Vagina (tissue), 2 donors: ENCODE measurements around the gene CSPG4. TPM values are rescaled to one million over a fixed set of nuclear protein-coding genes. Genes with fewer than 3 reads are reported as not detected.
"Not testable (repeated sequence)": the region's sequence is repeated elsewhere in the genome, so short reads cannot be mapped to it uniquely, and the experiment has no call there.

Source experiments
- DNase-seq, 2 donors: peaks; one replicate each; pipeline ENCODE4 v3.0.0-alpha.2; 2017; ENCODE audit errors: extremely low spot score in 2 of 2
- H3K27ac ChIP-seq: fragments of 200-600 bp; sonication (generic); one replicate; pipeline ENCODE4 v1.5.1; 2019
- H3K27me3 ChIP-seq: fragments of 200-600 bp; sonication (generic); one replicate; pipeline ENCODE4 v1.5.1; 2019
- H3K36me3 ChIP-seq, 2 donors: fragments of 200-600 bp; sonication (generic); one replicate each; pipeline ENCODE4 v1.5.1; 2017 to 2019
- H3K4me1 ChIP-seq: fragments of 200-600 bp; sonication (generic); one replicate; pipeline ENCODE4 v1.5.1; 2019
- H3K4me3 ChIP-seq, 2 donors: fragments of 200-600 bp; sonication (generic); 1 replicate in 1 of 2; 2 replicates in 1 of 2; pipeline ENCODE4 v1.5.1; 2016 to 2019
- H3K9me3 ChIP-seq: fragments of 200-600 bp; sonication (generic); one replicate; pipeline ENCODE4 v1.5.1; 2019
- POLR2A ChIP-seq, 2 donors: fragments of 450-650 bp; IDR thresholded peaks; one replicate each; pipeline ENCODE4 v1.6.1; 2017; ENCODE audit warnings: antibody characterized with exemption in 2 of 2, mild to moderate bottlenecking in 2 of 2, moderate library complexity in 2 of 2
- POLR2AphosphoS5 ChIP-seq, 2 donors: sonication (generic); formaldehyde crosslinking; IDR thresholded peaks; one replicate each; pipeline ENCODE4 v1.9.0; 2017; ENCODE audit warnings: antibody characterized with exemption in 2 of 2, mild to moderate bottlenecking in 2 of 2, low read depth in 1 of 2; ENCODE audit not compliant: insufficient read depth in 1 of 2
- intact Hi-C: fragments of 100-400 bp; cut with DNase I; formaldehyde crosslinking; loops from one replicate; pipeline ENCODE4 v1.15.1; 2023
- total RNA-seq: library from RNA; depleted of rRNA; stranded (reverse); fragments of >200 nt; gene quantifications from one replicate; pipeline ENCODE4 v1.2.3, GENCODE V29; 2016
- TF ChIP-seq, protein P1 (sequence below), 3 experiments: fragments of 450-650 bp in 2 of 3; fragments of 200-600 bp in 1 of 3; sonication (generic) in 1 of 3; IDR thresholded peaks; one replicate each; pipeline ENCODE4 v1.5.1; 2017 to 2019; ENCODE audit warnings: antibody characterized with exemption in 3 of 3, mild to moderate bottlenecking in 2 of 3, moderate library complexity in 2 of 3

CSPG4 gene
- total RNA-seq, 1 donor from 2014 or later, result 23.1 TPM

DNA sequence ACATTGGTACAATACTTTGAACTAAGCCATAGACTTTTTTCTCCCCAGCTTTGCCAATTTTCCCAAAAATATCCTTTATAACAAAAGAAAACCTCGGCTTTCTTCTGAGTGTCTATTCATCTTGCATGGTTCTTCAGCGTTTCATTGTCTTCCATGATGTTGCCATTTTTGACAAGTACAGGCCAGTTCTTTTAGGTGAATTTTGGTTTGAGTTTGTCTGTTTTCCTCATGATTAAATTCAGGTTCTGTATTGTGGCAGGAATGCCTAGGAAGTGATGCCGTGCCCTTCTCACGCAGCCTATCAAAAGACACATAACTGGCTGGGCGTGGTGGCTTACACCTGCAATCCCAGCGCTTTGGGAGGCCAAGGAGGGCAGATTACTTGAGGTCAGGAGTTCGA, 7.6 kb upstream of the CSPG4 start:
- Histone ChIP-seq H3K4me1 (peaks cover 19% of the 10 kb centered on the region), H3K27me3 (no peaks in the 10 kb centered on the region), H3K4me3 (no peak overlapping the region), H3K27ac (no peak overlapping the region), H3K9me3 (no peaks in the 10 kb centered on the region), H3K36me3 (no peaks in the 10 kb centered on the region)
- DNase-seq, result no peak
- intact Hi-C loops, result loop anchor here (10.0 kb wide), 1 partner anchor 1345 kb away; no protein-coding TSS in a partner anchor
- TF ChIP-seq, protein P1, sequence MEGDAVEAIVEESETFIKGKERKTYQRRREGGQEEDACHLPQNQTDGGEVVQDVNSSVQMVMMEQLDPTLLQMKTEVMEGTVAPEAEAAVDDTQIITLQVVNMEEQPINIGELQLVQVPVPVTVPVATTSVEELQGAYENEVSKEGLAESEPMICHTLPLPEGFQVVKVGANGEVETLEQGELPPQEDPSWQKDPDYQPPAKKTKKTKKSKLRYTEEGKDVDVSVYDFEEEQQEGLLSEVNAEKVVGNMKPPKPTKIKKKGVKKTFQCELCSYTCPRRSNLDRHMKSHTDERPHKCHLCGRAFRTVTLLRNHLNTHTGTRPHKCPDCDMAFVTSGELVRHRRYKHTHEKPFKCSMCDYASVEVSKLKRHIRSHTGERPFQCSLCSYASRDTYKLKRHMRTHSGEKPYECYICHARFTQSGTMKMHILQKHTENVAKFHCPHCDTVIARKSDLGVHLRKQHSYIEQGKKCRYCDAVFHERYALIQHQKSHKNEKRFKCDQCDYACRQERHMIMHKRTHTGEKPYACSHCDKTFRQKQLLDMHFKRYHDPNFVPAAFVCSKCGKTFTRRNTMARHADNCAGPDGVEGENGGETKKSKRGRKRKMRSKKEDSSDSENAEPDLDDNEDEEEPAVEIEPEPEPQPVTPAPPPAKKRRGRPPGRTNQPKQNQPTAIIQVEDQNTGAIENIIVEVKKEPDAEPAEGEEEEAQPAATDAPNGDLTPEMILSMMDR (IDR thresholded peaks at IDR 0.05), result no peak
- TF ChIP-seq POLR2A (IDR thresholded peaks at IDR 0.05), result no peak
- no peak for TF ChIP-seq POLR2AphosphoS5 (IDR thresholded peaks at IDR 0.05; ENCODE audit: insufficient read depth in 1 of 2, low read depth in 1 of 2)

DNA sequence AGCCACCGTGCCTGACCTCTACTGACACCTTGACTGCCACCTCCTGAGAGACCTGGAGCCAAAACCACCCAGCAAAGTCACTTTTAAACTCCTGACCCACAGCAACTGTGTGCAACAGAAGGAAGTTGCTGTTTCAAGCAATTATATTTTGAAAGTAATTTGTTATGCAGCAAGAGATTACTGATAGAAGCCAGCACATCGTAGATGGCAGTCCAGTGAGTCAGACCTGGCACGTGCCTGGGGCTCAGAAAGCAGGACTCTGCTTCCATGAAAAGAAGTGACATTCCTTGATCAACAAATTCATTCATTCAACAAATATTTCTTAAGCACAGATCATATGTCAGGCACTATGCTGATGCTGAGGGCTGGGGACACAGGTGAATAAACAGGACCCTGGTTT, 5.7 kb upstream of the CSPG4 start:
- H3K4me3 ChIP-seq, result no peak overlapping the region
- TF ChIP-seq, protein P1 (IDR thresholded peaks at IDR 0.05), result no peak
- TF ChIP-seq POLR2A (IDR thresholded peaks at IDR 0.05), result no peak
- H3K36me3 ChIP-seq, result no peaks in the 10 kb centered on the region
- no peaks in the 10 kb centered on the region for H3K27me3 ChIP-seq
- DNase-seq, result no peak
- H3K4me1 ChIP-seq, result peaks cover 15% of the 10 kb centered on the region
- H3K9me3 ChIP-seq, result no peaks in the 10 kb centered on the region
- intact Hi-C loops, result no loop called here
- H3K27ac ChIP-seq, result peak overlapping the region; percentile 27

DNA sequence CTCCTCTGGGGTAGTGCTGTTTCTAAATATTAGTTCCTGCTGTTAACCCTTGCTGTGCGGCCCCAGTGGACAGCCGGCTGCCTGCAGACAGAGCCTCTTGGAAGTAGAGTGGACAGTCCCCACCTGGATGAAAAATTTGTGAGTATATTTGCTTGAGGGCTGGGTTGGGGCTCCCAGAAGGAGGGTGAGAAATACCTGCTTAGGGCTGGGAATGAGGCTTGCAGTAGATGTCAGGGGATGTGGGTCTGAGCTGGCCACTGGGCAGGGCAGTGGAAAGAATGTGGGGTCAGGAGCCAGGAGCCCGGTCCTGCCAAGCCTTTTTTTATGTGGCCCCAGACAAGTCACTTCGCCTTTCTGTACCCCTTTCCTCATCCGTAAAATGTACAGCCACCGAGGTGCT, 4.4 kb upstream of the CSPG4 start:
- H3K36me3 ChIP-seq, H3K27ac ChIP-seq: not testable (repeated sequence)

DNA sequence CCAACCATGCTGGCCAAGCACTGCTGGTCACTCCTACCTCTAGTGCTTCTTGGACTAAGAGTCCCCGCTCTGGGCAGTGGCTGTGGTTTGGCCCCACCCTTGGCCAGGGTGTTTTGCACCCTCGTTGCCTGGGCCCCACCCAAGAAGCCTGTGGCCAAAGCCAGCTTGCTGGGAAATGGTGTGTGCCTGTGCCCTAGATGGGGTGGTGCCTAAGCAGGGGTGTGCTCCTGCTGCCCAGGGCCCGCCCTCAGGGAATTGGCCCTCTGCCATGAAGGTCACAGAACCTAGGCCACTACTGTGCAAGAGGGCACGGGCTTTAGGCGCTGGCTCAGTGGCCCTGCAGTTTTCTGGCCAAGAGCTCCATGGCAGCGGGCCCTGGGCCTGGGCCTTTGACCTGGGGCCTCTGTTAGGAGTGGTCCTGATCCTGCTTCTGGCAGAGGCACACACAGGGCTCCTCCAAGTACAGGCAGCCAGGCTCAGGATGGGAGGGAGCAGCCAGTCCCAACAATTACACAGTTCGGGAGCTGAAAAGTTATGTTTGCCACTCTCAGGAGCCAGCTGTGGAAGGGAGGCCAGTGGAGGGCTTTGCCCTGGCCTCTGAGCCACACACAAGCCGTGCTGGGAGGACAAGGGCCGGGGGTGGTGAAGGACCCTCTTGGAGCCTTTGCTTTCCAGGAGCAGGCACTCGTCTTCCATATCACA, 3.8 kb upstream of the CSPG4 start:
- H3K4me3 ChIP-seq, H3K27ac ChIP-seq, H3K36me3 ChIP-seq, H3K9me3 ChIP-seq, intact Hi-C loops, H3K27me3 ChIP-seq, DNase-seq: not testable (repeated sequence)
- H3K4me1 ChIP-seq, result peaks cover 23% of the 10 kb centered on the region

More for the DNA sequence above, 4.4 kb upstream of the CSPG4 start:
- H3K27me3 ChIP-seq, intact Hi-C loops, H3K4me3 ChIP-seq, H3K9me3 ChIP-seq, DNase-seq: not testable (repeated sequence)
- H3K4me1 ChIP-seq, result peaks cover 23% of the 10 kb centered on the region

DNA sequence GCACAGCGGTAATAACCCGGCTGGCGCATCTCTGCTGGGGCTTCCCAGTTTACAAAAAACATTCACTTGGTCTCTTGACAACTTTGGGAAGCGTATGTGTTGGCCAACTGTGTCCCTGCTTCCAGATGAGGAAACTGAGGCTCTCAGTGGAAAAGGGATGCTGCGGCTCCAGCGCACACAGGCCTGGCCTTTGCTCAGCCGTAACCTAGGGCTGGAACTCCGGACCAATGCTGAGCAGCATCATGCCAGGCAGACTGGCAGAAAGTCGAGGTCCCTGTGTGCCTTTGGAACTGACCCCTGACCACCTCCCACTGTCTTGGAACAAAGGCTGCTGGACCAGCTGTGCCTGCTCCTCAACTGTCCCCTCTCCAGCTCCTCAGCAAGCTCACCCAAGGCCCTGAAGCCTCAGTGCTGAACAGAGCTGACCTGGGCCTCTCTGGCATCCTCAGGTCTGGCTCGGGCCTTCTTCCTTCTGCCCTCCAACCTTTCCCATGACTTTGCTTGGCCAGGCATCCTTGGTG, 2.7 kb upstream of the CSPG4 start:
- H3K27ac ChIP-seq, DNase-seq, H3K27me3 ChIP-seq, H3K9me3 ChIP-seq, H3K36me3 ChIP-seq, H3K4me3 ChIP-seq, intact Hi-C loops: not testable (repeated sequence)
- H3K4me1 ChIP-seq, result peaks cover 19% of the 10 kb centered on the region

DNA sequence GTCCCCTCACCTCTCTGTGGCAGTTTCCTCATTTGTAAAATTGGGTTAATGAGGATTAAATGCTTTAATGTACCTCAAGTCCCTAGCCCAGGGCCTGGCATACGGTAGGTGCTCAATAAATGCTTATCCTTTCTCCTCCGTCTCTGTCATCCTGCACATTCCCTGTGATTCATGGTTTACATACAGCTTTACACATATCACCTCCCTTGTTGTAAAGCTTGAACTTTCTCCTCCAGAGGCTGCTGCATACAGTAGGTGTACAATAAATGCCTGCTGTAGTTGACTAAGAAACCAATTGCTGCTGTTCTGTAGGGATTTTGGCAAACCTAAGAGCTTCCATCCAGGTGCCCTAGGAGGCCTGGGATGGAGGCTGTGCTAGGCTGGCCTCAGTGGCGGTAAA, 1.5 kb upstream of the CSPG4 start:
- intact Hi-C loops, result no loop called here
- Histone ChIP-seq H3K27me3 (no peaks in the 10 kb centered on the region), H3K27ac (no peak overlapping the region), H3K9me3 (no peaks in the 10 kb centered on the region), H3K36me3 (no peaks in the 10 kb centered on the region), H3K4me1 (peaks cover 23% of the 10 kb centered on the region), H3K4me3 (no peak overlapping the region)
- TF ChIP-seq POLR2A (IDR thresholded peaks at IDR 0.05) (no peak), POLR2AphosphoS5 (IDR thresholded peaks at IDR 0.05; ENCODE audit: insufficient read depth in 1 of 2, low read depth in 1 of 2) (no peak)
- TF ChIP-seq, protein P1 (IDR thresholded peaks at IDR 0.05), result no peak
- DNase-seq, result no peak
